DMS79 (cell line): ENCODE data around the gene WDR47.
"Not testable (repeated sequence)": the region's sequence is repeated elsewhere in the genome, so short reads cannot be mapped to it uniquely, and the experiment has no call there.

ENCODE experiments used
- DNase-seq: peaks from one replicate; lab custom pipeline; 2025; lab: John Stamatoyannopoulos, UW

Gene WDR47

GRCh38 chr1:109052145-109052544, 10.2 kb upstream of the WDR47 start:
- not testable (repeated sequence) for DNase-seq

GRCh38 chr1:109050228-109050995, 8.5 kb upstream of the WDR47 start:
- DNase-seq = no peak

GRCh38 chr1:109048335-109048734, 6.4 kb upstream of the WDR47 start:
- no peak for DNase-seq

GRCh38 chr1:109047339-109047738, 5.4 kb upstream of the WDR47 start:
- no peak for DNase-seq

- no peak for DNase-seq
Measured at GRCh38 chr1:109046671-109047070, 4.8 kb upstream of the WDR47 start.

GRCh38 chr1:109045595-109045994, 3.7 kb upstream of the WDR47 start:
- no peak for DNase-seq

- no peak for DNase-seq
Measured at GRCh38 chr1:109040989-109041620, 797 bp downstream of the WDR47 start.

- DNase-seq = no peak
Measured at GRCh38 chr1:109040627-109040988, 1.3 kb downstream of the WDR47 start.

GRCh38 chr1:109034382-109034781, 7.5 kb downstream of the WDR47 start:
- no peak for DNase-seq

GRCh38 chr1:109029493-109029892, 12.4 kb downstream of the WDR47 start:
- not testable (repeated sequence) for DNase-seq

GRCh38 chr1:109027841-109028240, 14.1 kb downstream of the WDR47 start:
- DNase-seq = no peak

GRCh38 chr1:109025694-109026093, 16.2 kb downstream of the WDR47 start:
- DNase-seq = no peak

GRCh38 chr1:109024646-109025045, 17.3 kb downstream of the WDR47 start:
- no peak for DNase-seq

- no peak for DNase-seq
Measured at GRCh38 chr1:109020693-109021257, 21.1 kb downstream of the WDR47 start.

GRCh38 chr1:109017719-109018118, 24.2 kb downstream of the WDR47 start:
- not testable (repeated sequence) for DNase-seq

- DNase-seq = no peak
Measured at GRCh38 chr1:109017134-109017533, 24.8 kb downstream of the WDR47 start.

- DNase-seq = no peak
Measured at GRCh38 chr1:109011335-109011734, 30.6 kb downstream of the WDR47 start.

- DNase-seq = not testable (repeated sequence)
Measured at GRCh38 chr1:108996622-108997021, 45.3 kb downstream of the WDR47 start.

GRCh38 chr1:108983114-108983513, 58.8 kb downstream of the WDR47 start:
- no peak for DNase-seq

GRCh38 chr1:108976658-108977057, 65.2 kb downstream of the WDR47 start:
- no peak for DNase-seq

GRCh38 chr1:108972951-108973350, 69.0 kb downstream of the WDR47 start:
- DNase-seq = no peak

GRCh38 chr1:108969346-108969745, 72.6 kb downstream of the WDR47 start:
- DNase-seq = no peak

GRCh38 chr1:108963052-108963686, 78.7 kb downstream of the WDR47 start, which contains the start of gene CLCC1:
TSS of gene CLCC1 (minus strand) at chr1:108963484. CDS start at chr1:108950437, 13,047 bp downstream.
- DNase-seq = peak; percentile 86
